ENCODE results near the gene NIFK. TPM values are rescaled to one million over a fixed set of nuclear protein-coding genes. Genes with fewer than 3 reads are reported as not detected.
"Not testable (repeated sequence)": the region's sequence is repeated elsewhere in the genome, so short reads cannot be mapped to it uniquely, and the experiment has no call there.

Gene NIFK
- polyA plus RNA-seq, 4 donors, result 59.9 to 64.7 (median 63.8) TPM

- DNase-seq (ENCODE audit: low read depth in 4 of 4, low spot score in 2 of 4), result no peak
Observed at GRCh38 chr2:121735518-121736074, 1.1 kb downstream of the NIFK start.

GRCh38 chr2:121734544-121734943 lies 2.1 kb downstream of the NIFK start:
- not testable (repeated sequence) for DNase-seq (ENCODE audit: low read depth in 4 of 4, low spot score in 2 of 4)

- no peak for DNase-seq (ENCODE audit: low read depth in 4 of 4, low spot score in 2 of 4)
Observed at GRCh38 chr2:121731366-121731765, 5.3 kb downstream of the NIFK start.

- DNase-seq (ENCODE audit: low read depth in 4 of 4, low spot score in 2 of 4), result no peak
Observed at GRCh38 chr2:121727950-121728349, 8.7 kb downstream of the NIFK start.

- DNase-seq (ENCODE audit: low read depth in 4 of 4, low spot score in 2 of 4), result no peak
Observed at GRCh38 chr2:121727332-121727731, 9.3 kb downstream of the NIFK start.

- DNase-seq (ENCODE audit: low read depth in 4 of 4, low spot score in 2 of 4), result no peak
Observed at GRCh38 chr2:121723316-121723715, 13.4 kb downstream of the NIFK start.

- no peak for DNase-seq (ENCODE audit: low read depth in 4 of 4, low spot score in 2 of 4)
Observed at GRCh38 chr2:121722479-121722878, 14.2 kb downstream of the NIFK start.

GRCh38 chr2:121721926-121722325 lies 14.7 kb downstream of the NIFK start:
- no peak for DNase-seq (ENCODE audit: low read depth in 4 of 4, low spot score in 2 of 4)

- DNase-seq (ENCODE audit: low read depth in 4 of 4, low spot score in 2 of 4), result no peak
Observed at GRCh38 chr2:121717529-121717928, 19.1 kb downstream of the NIFK start.

GRCh38 chr2:121716126-121716525 lies 20.5 kb downstream of the NIFK start:
- DNase-seq (ENCODE audit: low read depth in 4 of 4, low spot score in 2 of 4), result no peak

GRCh38 chr2:121711481-121711880 lies 25.2 kb downstream of the NIFK start:
- not testable (repeated sequence) for DNase-seq (ENCODE audit: low read depth in 4 of 4, low spot score in 2 of 4)

GRCh38 chr2:121710470-121711170 lies 26.1 kb downstream of the NIFK start:
- DNase-seq (ENCODE audit: low read depth in 4 of 4, low spot score in 2 of 4), result no peak

- DNase-seq (ENCODE audit: low read depth in 4 of 4, low spot score in 2 of 4), result no peak
Observed at GRCh38 chr2:121709776-121710469, 26.8 kb downstream of the NIFK start.

- DNase-seq (ENCODE audit: low read depth in 4 of 4, low spot score in 2 of 4), result no peak
Observed at GRCh38 chr2:121707920-121708361, 28.7 kb downstream of the NIFK start.

- DNase-seq (ENCODE audit: low read depth in 4 of 4, low spot score in 2 of 4), result peak in 3 of 4 donors; percentile 29 to 59 (median 45)
Observed at GRCh38 chr2:121707344-121707919, 29.2 kb downstream of the NIFK start.

- no peak for DNase-seq (ENCODE audit: low read depth in 4 of 4, low spot score in 2 of 4)
Observed at GRCh38 chr2:121705958-121706357, 30.7 kb downstream of the NIFK start.

- DNase-seq (ENCODE audit: low read depth in 4 of 4, low spot score in 2 of 4), result no peak
Observed at GRCh38 chr2:121705390-121705789, 31.3 kb downstream of the NIFK start.

GRCh38 chr2:121701761-121702160 lies 34.9 kb downstream of the NIFK start:
- DNase-seq (ENCODE audit: low read depth in 4 of 4, low spot score in 2 of 4), result not testable (repeated sequence)

- DNase-seq (ENCODE audit: low read depth in 4 of 4, low spot score in 2 of 4), result no peak
Observed at GRCh38 chr2:121699421-121700333, 37.0 kb downstream of the NIFK start.

GRCh38 chr2:121698318-121698930 lies 38.3 kb downstream of the NIFK start:
- no peak for DNase-seq (ENCODE audit: low read depth in 4 of 4, low spot score in 2 of 4)
